A549 (cell line): Measurements from ENCODE around the gene FRMD3.

Source experiments
- BHLHE40 ChIP-seq: IDR thresholded peaks from 2 replicates; pipeline ENCODE4 v1.6.1; 2012; ENCODE audit warnings: low read depth, low read length, inconsistent platforms
- CBX8 ChIP-seq: fragments of 200-600 bp; sonication (generic); IDR thresholded peaks from 2 replicates; pipeline ENCODE4 v1.6.1; 2016
- CTCF ChIP-seq: fragments of >200 bp; sonication (Bioruptor Twin); formaldehyde crosslinking; IDR thresholded peaks from 3 replicates; pipeline ENCODE4 v1.5.1; 2016
- EP300 ChIP-seq, 2 experiments: fragments of >200 bp; sonication (Bioruptor Twin); formaldehyde crosslinking; IDR thresholded peaks; 2 replicates in 1 of 2; 3 replicates in 1 of 2; pipeline ENCODE4 v1.6.1; 2016 to 2017
- KDM1A ChIP-seq: fragments of 200-600 bp; sonication (generic); IDR thresholded peaks from 2 replicates; pipeline ENCODE4 v1.6.1; 2016; ENCODE audit warnings: low read depth, mild to moderate bottlenecking
- NR3C1 ChIP-seq: fragments of >200 bp; sonication (Bioruptor Twin); formaldehyde crosslinking; IDR thresholded peaks from 3 replicates; pipeline ENCODE4 v1.6.1; 2017
- POLR2A ChIP-seq: IDR thresholded peaks from 2 replicates; pipeline ENCODE4 v1.6.1; 2012; ENCODE audit warnings: mild to moderate bottlenecking, low read length

GRCh38 chr9:83236029-83236696, 302.0 kb downstream of the FRMD3 start:
- TF ChIP-seq CTCF (no peak), POLR2A (no peak), KDM1A (no peak), EP300 (IDR thresholded peaks at IDR 0.05) (no peak), NR3C1 (no peak), CBX8 (no peak), BHLHE40 (no peak)
